PFSK-1 (cell line): ENCODE results near the gene COL11A2.

Experiments used
- POLR2AphosphoS5 ChIP-seq: IDR thresholded peaks from 2 replicates; pipeline ENCODE4 v1.6.1; 2012; ENCODE audit warnings: low read depth, mild to moderate bottlenecking, control low read depth, low read length, moderate library complexity
- REST ChIP-seq, 2 experiments: IDR thresholded peaks; 2 replicates each; pipeline versions ENCODE4 v1.6.1 to v1.8.0; 2011 to 2012; ENCODE audit warnings: low read depth in 2 of 2, low read length in 2 of 2, control low read depth in 1 of 2, inconsistent platforms in 1 of 2, mild to moderate bottlenecking in 1 of 2, moderate library complexity in 1 of 2; ENCODE audit not compliant: insufficient read depth in 1 of 2
- TAF1 ChIP-seq: IDR thresholded peaks from 2 replicates; pipeline ENCODE4 v1.6.1; 2012; ENCODE audit warnings: low read length, control low read depth, borderline replicate concordance; ENCODE audit not compliant: insufficient read depth

- TF ChIP-seq REST (IDR thresholded peaks at IDR 0.05; ENCODE audit: insufficient read depth in 1 of 2, low read depth in 2 of 2, low read length in 2 of 2) (no peak), TAF1 (no peak), POLR2AphosphoS5 (no peak)
These were observed 49.7 kb upstream of the COL11A2 start for GRCh38 chr6:33241968-33242367.
